NB4 (cell line): ENCODE data around the gene TRIM34.
"Not testable (repeated sequence)": the region's sequence is repeated elsewhere in the genome, so short reads cannot be mapped to it uniquely, and the experiment has no call there.

Experiments
- DNase-seq: peaks from one replicate; pipeline ENCODE4 v3.0.0; 2010; ENCODE audit warnings: low read depth
- H3K4me3 ChIP-seq: one replicate; pipeline ENCODE4 v1.5.1; 2011; ENCODE audit warnings: mild to moderate bottlenecking, low read depth, low read length, moderate library complexity
- MYC ChIP-seq: IDR thresholded peaks from 2 replicates; pipeline ENCODE4 v1.6.1; 2011; ENCODE audit warnings: low read depth, low read length
- POLR2A ChIP-seq: IDR thresholded peaks from 2 replicates; pipeline ENCODE4 v1.6.1; 2011; ENCODE audit warnings: mild to moderate bottlenecking; ENCODE audit not compliant: insufficient read length; ENCODE audit errors: extremely low read depth
- TF ChIP-seq, protein P1 (sequence below): IDR thresholded peaks from one replicate; pipeline ENCODE4 v1.5.1; 2012; ENCODE audit warnings: low read depth, low read length
- TF ChIP-seq, protein P2 (sequence below): IDR thresholded peaks from 2 replicates; pipeline ENCODE4 v1.6.1; 2011; ENCODE audit warnings: low read depth, low read length

The TRIM34 gene

GRCh38 chr11:5643585-5643984 is 18.8 kb downstream of the TRIM34 start:
- DNase-seq: no peak
- no peak overlapping the region for H3K4me3 ChIP-seq
- TF ChIP-seq, protein P1, sequence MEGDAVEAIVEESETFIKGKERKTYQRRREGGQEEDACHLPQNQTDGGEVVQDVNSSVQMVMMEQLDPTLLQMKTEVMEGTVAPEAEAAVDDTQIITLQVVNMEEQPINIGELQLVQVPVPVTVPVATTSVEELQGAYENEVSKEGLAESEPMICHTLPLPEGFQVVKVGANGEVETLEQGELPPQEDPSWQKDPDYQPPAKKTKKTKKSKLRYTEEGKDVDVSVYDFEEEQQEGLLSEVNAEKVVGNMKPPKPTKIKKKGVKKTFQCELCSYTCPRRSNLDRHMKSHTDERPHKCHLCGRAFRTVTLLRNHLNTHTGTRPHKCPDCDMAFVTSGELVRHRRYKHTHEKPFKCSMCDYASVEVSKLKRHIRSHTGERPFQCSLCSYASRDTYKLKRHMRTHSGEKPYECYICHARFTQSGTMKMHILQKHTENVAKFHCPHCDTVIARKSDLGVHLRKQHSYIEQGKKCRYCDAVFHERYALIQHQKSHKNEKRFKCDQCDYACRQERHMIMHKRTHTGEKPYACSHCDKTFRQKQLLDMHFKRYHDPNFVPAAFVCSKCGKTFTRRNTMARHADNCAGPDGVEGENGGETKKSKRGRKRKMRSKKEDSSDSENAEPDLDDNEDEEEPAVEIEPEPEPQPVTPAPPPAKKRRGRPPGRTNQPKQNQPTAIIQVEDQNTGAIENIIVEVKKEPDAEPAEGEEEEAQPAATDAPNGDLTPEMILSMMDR: no peak
- TF ChIP-seq MYC (no peak), POLR2A (no peak)
- TF ChIP-seq, protein P2, sequence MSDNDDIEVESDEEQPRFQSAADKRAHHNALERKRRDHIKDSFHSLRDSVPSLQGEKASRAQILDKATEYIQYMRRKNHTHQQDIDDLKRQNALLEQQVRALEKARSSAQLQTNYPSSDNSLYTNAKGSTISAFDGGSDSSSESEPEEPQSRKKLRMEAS: no peak

- DNase-seq: no peak
- TF ChIP-seq, protein P2: no peak
- TF ChIP-seq MYC (no peak), POLR2A (no peak)
- TF ChIP-seq, protein P1: no peak
- no peak overlapping the region for H3K4me3 ChIP-seq
Measured at GRCh38 chr11:5646139-5646538, 21.3 kb downstream of the TRIM34 start.

GRCh38 chr11:5655474-5655873 is 30.7 kb downstream of the TRIM34 start:
- no peak overlapping the region for H3K4me3 ChIP-seq
- TF ChIP-seq, protein P1: no peak
- DNase-seq: no peak

DNA sequence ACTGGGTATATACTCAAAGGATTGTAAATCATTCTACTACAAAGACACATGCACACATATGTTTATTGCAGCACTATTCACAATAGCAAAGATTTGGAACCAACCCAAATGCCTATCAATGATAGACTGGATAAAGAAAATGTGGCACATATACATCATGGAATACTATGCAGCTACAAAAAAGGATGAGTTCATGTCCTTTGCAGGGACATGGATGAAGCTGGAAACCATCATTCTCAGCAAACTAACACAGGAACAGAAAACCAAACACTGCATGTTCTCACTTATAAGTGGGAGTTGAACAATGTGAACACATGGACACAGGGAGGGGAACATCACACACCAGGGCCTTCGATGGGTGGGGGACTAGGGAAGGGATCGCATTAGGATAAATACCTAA is 32.2 kb downstream of the TRIM34 start:
- DNase-seq, H3K4me3 ChIP-seq: not testable (repeated sequence)

DNA sequence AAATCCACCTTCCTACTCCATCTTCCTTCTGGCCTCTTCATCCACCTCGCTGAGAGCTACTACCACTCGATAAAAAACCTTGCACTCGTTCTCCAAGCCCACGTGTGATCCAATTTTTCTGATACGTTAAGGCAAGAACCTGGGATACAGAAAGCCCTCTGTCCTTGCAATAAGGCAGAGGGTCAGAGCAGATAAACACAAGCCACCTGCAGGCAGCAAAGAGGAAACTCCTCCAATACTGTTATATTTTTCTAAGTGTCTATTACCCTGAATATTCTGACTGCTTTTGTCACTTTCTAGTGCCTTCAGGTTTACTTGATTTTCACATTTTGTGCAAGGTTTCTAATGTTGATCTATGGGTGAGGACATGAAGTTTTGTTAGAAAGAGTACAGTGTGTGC is 33.5 kb downstream of the TRIM34 start:
- TF ChIP-seq POLR2A: no peak
- TF ChIP-seq, protein P2: no peak
- DNase-seq: no peak

DNA sequence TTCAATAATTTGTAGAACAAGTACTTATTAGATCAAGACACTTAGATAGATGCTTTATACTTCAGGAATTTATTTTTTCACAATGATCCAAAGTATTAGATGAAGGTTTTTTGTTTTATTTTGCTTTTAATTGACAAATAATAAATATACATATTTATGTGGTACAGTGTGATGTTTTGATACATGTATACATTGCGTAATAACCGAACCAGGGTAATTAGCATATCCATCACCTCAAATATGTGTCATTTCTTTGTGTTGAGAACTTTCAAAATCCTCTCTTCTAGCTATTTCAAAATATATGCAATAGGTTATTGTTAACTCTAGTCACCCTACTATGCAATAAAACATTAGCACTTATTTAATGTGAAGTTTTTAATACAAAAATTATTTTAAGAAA is 38.7 kb downstream of the TRIM34 start:
- no peak for TF ChIP-seq POLR2A
- TF ChIP-seq, protein P2: no peak
- TF ChIP-seq, protein P1: no peak
- no peak for TF ChIP-seq MYC
- H3K4me3 ChIP-seq: no peak overlapping the region
- no peak for DNase-seq

More for the DNA sequence above, 33.5 kb downstream of the TRIM34 start:
- no peak overlapping the region for H3K4me3 ChIP-seq

- TF ChIP-seq MYC (no peak), POLR2A (no peak)
- TF ChIP-seq, protein P2: no peak
- TF ChIP-seq, protein P1: no peak
- no peak for DNase-seq
- no peak overlapping the region for H3K4me3 ChIP-seq
Measured at GRCh38 chr11:5665051-5665570, 40.3 kb downstream of the TRIM34 start.
